ENCODE measurements around the gene CUX1. TPM values are rescaled to one million over a fixed set of nuclear protein-coding genes. Genes with fewer than 3 reads are reported as not detected.
A peak's percentile ranks its signal among the peaks of the same experiment; 100 is the strongest.

CUX1 gene
- total RNA-seq, 1 donor from 2014 or later: 56.5 TPM

DNA sequence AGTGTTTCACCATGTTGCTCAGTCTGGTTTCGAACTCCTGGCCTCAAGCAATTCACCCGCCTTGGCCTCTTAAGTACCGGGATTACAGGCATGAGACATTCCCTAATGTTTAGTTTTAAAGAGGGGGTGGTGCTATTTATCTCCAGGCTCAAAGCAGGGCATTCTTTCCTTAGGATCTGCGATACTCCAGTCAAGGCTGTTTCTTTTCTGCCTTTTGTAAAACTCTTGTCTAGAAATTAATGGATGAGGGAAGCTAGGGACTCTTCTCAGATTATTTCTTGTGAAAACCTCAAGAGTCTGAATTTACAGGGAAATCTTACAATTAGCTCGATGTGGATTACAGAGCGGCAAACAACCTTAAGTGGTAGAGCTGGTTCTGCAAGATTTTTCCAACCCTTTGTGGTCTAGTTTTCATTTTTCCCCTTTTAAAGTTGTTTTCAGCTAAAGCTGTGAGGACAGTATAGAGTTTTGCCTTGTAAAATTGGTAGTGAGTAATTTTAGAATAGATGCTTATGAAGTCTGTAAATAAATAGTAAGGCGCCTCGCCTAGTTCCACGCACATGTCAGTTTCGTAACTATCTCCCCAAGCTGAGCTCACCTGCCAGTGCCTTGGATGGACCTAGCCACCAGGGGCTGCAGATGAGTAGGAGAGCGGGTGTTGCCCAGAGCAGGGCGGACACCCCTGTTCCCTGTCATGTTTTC is 53.1 kb downstream of the CUX1 start:
- no peak for DNase-seq
- H3K9me3 Mint-ChIP-seq (ENCODE audit: unreplicated experiment): peaks cover 5% of the 10 kb centered on the region
- H3K4me1 Mint-ChIP-seq (ENCODE audit: low read depth, unreplicated experiment): peaks cover 26% of the 10 kb centered on the region
- no peak overlapping the region for H3K4me3 Mint-ChIP-seq (ENCODE audit: unreplicated experiment)
- TF ChIP-seq, protein P1, sequence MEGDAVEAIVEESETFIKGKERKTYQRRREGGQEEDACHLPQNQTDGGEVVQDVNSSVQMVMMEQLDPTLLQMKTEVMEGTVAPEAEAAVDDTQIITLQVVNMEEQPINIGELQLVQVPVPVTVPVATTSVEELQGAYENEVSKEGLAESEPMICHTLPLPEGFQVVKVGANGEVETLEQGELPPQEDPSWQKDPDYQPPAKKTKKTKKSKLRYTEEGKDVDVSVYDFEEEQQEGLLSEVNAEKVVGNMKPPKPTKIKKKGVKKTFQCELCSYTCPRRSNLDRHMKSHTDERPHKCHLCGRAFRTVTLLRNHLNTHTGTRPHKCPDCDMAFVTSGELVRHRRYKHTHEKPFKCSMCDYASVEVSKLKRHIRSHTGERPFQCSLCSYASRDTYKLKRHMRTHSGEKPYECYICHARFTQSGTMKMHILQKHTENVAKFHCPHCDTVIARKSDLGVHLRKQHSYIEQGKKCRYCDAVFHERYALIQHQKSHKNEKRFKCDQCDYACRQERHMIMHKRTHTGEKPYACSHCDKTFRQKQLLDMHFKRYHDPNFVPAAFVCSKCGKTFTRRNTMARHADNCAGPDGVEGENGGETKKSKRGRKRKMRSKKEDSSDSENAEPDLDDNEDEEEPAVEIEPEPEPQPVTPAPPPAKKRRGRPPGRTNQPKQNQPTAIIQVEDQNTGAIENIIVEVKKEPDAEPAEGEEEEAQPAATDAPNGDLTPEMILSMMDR (IDR thresholded peaks at IDR 0.05; ENCODE audit: partially characterized antibody, unreplicated experiment): no peak
- peaks cover 1% of the 10 kb centered on the region for H3K27me3 Mint-ChIP-seq (ENCODE audit: unreplicated experiment)
- H3K36me3 Mint-ChIP-seq (ENCODE audit: unreplicated experiment): no peaks in the 10 kb centered on the region
- H3K27ac Mint-ChIP-seq (ENCODE audit: unreplicated experiment): peak overlapping the region; percentile 11

DNA sequence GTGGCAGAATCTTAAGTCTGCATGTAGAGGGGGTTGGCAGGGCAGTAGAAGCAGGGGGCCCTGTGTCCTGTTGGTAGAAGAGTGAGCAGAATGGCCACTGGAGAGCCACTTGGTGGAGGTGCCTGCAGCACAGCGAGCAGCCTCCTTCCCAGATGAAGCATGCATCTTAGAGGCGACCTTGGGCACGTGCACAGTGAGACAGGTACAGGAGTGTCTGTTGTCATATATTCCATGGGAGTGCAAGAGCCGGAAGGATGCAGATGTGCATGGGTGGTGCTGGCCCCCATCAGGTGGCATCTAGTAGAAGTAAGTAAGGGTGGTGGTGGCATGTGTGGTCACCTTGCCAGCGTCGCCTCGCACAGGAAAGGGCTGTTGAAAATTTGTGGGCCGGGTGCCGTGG is 53.9 kb downstream of the CUX1 start:
- H3K4me3 Mint-ChIP-seq (ENCODE audit: unreplicated experiment): no peak overlapping the region
- TF ChIP-seq, protein P1 (IDR thresholded peaks at IDR 0.05; ENCODE audit: partially characterized antibody, unreplicated experiment): no peak
- peaks cover 1% of the 10 kb centered on the region for H3K27me3 Mint-ChIP-seq (ENCODE audit: unreplicated experiment)
- peaks cover 3% of the 10 kb centered on the region for H3K9me3 Mint-ChIP-seq (ENCODE audit: unreplicated experiment)
- H3K4me1 Mint-ChIP-seq (ENCODE audit: low read depth, unreplicated experiment): peaks cover 23% of the 10 kb centered on the region
- H3K27ac Mint-ChIP-seq (ENCODE audit: unreplicated experiment): peak overlapping the region; percentile 11
- no peak for DNase-seq
- no peaks in the 10 kb centered on the region for H3K36me3 Mint-ChIP-seq (ENCODE audit: unreplicated experiment)

DNA sequence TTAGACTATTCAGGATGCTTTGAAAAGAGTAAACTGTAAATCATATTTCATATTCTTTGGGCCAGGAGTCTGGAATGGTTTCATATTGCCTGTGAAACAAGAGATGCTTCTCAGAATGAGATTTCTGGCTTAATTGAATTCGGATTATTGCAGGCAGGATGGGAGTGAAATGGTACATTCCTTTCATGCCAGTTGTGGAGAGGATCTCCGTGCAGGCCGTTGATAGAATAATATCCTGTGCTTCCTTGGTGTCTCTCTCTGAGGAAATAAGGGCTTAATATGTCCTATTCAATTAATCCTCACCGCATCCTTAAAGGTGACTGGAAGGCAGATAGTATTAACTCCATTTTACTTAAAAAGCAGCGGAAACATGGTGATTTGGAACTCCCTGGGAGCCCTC is 56.6 kb downstream of the CUX1 start:
- no peak overlapping the region for H3K4me3 Mint-ChIP-seq (ENCODE audit: unreplicated experiment)
- H3K9me3 Mint-ChIP-seq (ENCODE audit: unreplicated experiment): peaks cover 3% of the 10 kb centered on the region
- H3K4me1 Mint-ChIP-seq (ENCODE audit: low read depth, unreplicated experiment): peaks cover 16% of the 10 kb centered on the region
- H3K27me3 Mint-ChIP-seq (ENCODE audit: unreplicated experiment): peaks cover 1% of the 10 kb centered on the region
- TF ChIP-seq, protein P1 (IDR thresholded peaks at IDR 0.05; ENCODE audit: partially characterized antibody, unreplicated experiment): no peak
- DNase-seq: no peak
- no peaks in the 10 kb centered on the region for H3K36me3 Mint-ChIP-seq (ENCODE audit: unreplicated experiment)
- no peak overlapping the region for H3K27ac Mint-ChIP-seq (ENCODE audit: unreplicated experiment)

DNA sequence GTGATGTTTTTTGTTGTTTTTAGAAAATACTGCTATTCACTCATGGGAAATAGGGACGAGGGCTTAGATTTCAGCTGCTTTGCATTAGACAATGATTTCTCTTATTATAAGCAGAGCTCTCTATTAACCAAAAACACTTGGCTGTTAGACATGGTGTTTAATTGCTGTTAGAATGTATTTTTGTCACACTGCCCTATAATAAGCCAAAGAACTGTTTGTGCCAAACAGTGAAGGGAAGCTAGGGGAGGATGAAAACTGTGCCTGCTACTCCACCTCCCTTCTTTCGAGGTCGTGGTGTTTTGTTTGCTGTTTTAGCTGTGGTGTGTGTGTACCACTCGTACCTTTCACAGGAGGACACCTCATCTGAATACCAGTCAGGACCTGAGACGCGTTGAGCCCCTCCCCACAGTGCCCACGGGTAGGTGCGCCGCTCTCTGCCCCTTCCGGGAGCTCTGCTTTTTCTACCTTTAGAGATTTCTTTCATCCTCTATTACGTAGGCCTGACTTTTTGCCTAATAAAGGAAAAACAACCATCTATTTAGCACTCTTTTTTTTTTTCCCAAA is 57.9 kb downstream of the CUX1 start:
- Mint-ChIP-seq H3K36me3 (ENCODE audit: unreplicated experiment) (no peaks in the 10 kb centered on the region), H3K4me1 (ENCODE audit: low read depth, unreplicated experiment) (peaks cover 21% of the 10 kb centered on the region), H3K27ac (ENCODE audit: unreplicated experiment) (no peak overlapping the region), H3K9me3 (ENCODE audit: unreplicated experiment) (no peaks in the 10 kb centered on the region), H3K4me3 (ENCODE audit: unreplicated experiment) (no peak overlapping the region), H3K27me3 (ENCODE audit: unreplicated experiment) (peaks cover 1% of the 10 kb centered on the region)
- TF ChIP-seq, protein P1 (IDR thresholded peaks at IDR 0.05; ENCODE audit: partially characterized antibody, unreplicated experiment): no peak
- no peak for DNase-seq

DNA sequence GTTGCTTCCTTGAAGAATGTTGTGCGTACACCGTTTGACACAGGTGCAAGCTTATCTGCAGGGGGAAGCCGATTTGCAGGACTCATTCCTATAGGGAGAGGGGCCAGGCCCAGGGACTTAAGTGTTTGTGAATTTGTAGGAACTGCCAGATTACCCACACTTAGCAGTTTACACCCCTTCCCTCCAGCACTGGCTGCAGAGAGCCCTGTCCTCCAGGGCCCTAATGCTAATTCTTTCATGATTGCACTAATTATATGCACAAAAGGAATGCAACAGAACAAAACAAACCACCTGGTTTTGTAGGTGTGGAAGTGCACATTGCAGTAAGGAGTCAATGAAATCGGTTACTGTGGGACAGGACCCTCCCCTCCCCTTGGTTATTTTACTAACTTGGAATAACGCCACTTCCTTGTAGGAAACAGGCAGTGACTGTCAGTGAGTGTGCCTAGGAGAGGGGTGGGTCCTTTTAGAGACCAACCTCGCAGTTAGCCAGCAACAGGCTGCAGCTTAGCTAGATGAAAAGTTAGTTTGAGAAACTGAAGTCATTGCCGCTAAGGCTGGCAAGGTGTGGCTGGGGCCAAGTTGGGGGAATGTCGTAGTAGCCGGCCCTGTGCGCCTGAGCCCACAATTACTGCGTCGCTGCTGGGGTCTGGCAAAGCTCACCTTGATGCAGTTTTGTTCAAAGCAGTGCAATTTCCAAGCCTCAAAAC is 60.6 kb downstream of the CUX1 start:
- TF ChIP-seq, protein P1 (IDR thresholded peaks at IDR 0.05; ENCODE audit: partially characterized antibody, unreplicated experiment): no peak
- H3K27me3 Mint-ChIP-seq (ENCODE audit: unreplicated experiment): no peaks in the 10 kb centered on the region
- H3K27ac Mint-ChIP-seq (ENCODE audit: unreplicated experiment): no peak overlapping the region
- peaks cover 39% of the 10 kb centered on the region for H3K4me1 Mint-ChIP-seq (ENCODE audit: low read depth, unreplicated experiment)
- no peaks in the 10 kb centered on the region for H3K36me3 Mint-ChIP-seq (ENCODE audit: unreplicated experiment)
- H3K4me3 Mint-ChIP-seq (ENCODE audit: unreplicated experiment): no peak overlapping the region
- no peaks in the 10 kb centered on the region for H3K9me3 Mint-ChIP-seq (ENCODE audit: unreplicated experiment)
- DNase-seq: no peak
